Endodermal cell (in vitro differentiated cells): ENCODE measurements around the gene DSCAML1. TPM values are rescaled to one million over a fixed set of nuclear protein-coding genes. Genes with fewer than 3 reads are reported as not detected.

Source experiments
- DNase-seq: peaks from one replicate; pipeline ENCODE4 v3.0.0-alpha.2; 2017
- H3K27ac ChIP-seq: 2 replicates; pipeline ENCODE4 v1.5.1; 2013; ENCODE audit warnings: mild to moderate bottlenecking, low read depth, low read length, moderate library complexity
- H3K27me3 ChIP-seq: 2 replicates; pipeline ENCODE4 v1.6.1; 2013; ENCODE audit warnings: mild to moderate bottlenecking, low read length, moderate library complexity; ENCODE audit not compliant: insufficient read depth, control insufficient read depth, poor library complexity, severe bottlenecking
- H3K36me3 ChIP-seq: 2 replicates; pipeline ENCODE4 v1.7.0; 2013; ENCODE audit warnings: mild to moderate bottlenecking, low read length, moderate library complexity; ENCODE audit not compliant: control insufficient read depth, insufficient read depth
- H3K4me1 ChIP-seq: one replicate; pipeline ENCODE4 v1.7.0; 2013; ENCODE audit warnings: low read length; ENCODE audit not compliant: control insufficient read depth, insufficient read depth
- H3K4me3 ChIP-seq: 2 replicates; pipeline ENCODE4 v1.5.1; 2013; ENCODE audit warnings: mild to moderate bottlenecking, low read length, moderate library complexity
- H3K9ac ChIP-seq: 2 replicates; pipeline ENCODE4 v1.6.1; 2013; ENCODE audit warnings: mild to moderate bottlenecking, low read length, moderate library complexity; ENCODE audit not compliant: poor library complexity, severe bottlenecking; ENCODE audit errors: extremely low read depth
- H3K9me3 ChIP-seq: 2 replicates; pipeline ENCODE4 v1.6.1; 2013; ENCODE audit warnings: mild to moderate bottlenecking, low read length, moderate library complexity; ENCODE audit not compliant: control insufficient read depth
- H3K27ac Mint-ChIP-seq: 2 replicates; pipeline ENCODE4 v1.8.0; 2020; ENCODE audit warnings: mixed read lengths
- H3K27me3 Mint-ChIP-seq: 2 replicates; pipeline ENCODE4 v1.8.0; 2021; ENCODE audit warnings: mild to moderate bottlenecking, mixed read lengths; ENCODE audit not compliant: insufficient read depth
- H3K36me3 Mint-ChIP-seq: 2 replicates; pipeline ENCODE4 v1.8.0; 2020; ENCODE audit warnings: low read depth, mixed read lengths
- H3K4me1 Mint-ChIP-seq: 2 replicates; pipeline ENCODE4 v1.8.0; 2020; ENCODE audit warnings: mixed read lengths
- H3K4me3 Mint-ChIP-seq: 2 replicates; pipeline ENCODE4 v1.8.0; 2020; ENCODE audit warnings: mild to moderate bottlenecking, moderate library complexity, mixed read lengths
- H3K9me3 Mint-ChIP-seq: 2 replicates; pipeline ENCODE4 v1.8.0; 2020; ENCODE audit warnings: mild to moderate bottlenecking, mixed read lengths
- WGBS, 2 experiments: methylation state at CpG; one replicate each; pipeline versions ENCODE4 v1.1.5 to v1.1.7; 2013; ENCODE audit warnings: missing lambda C conversion rate in 2 of 2, mixed read lengths in 1 of 2; ENCODE audit not compliant: insufficient coverage in 1 of 2, insufficient read length in 1 of 2; 5-methylcytosine and 5-hydroxymethylcytosine counted together
- total RNA-seq, 2 donors: library from RNA; stranded (reverse); fragmentation: NEBNext Ultra II Directional in 1 of 2; extraction: Animal tissue kit (Norgen Biotek cat#: 25700) in 1 of 2; gene quantifications; 2 replicates in 1 of 2; 3 replicates in 1 of 2; pipeline ENCODE4 v1.2.1, GENCODE V29; 2021
- TF ChIP-seq, protein P1 (sequence below): fragments of 200-600 bp; sonication (generic); conservative IDR thresholded peaks from 2 replicates; pipeline ENCODE4 v1.5.0; 2021; ENCODE audit warnings: antibody characterized with exemption, mild to moderate bottlenecking

DSCAML1 gene
- total RNA-seq, 2 donors from 2014 or later: 5.6 to 10.9 TPM

- Mint-ChIP-seq H3K4me1 (no peaks in the 10 kb centered on the region), H3K9me3 (peaks cover 13% of the 10 kb centered on the region), H3K27ac (no peak overlapping the region), H3K4me3 (no peak overlapping the region), H3K27me3 (no peaks in the 10 kb centered on the region), H3K36me3 (peaks cover 84% of the 10 kb centered on the region)
- TF ChIP-seq, protein P1, sequence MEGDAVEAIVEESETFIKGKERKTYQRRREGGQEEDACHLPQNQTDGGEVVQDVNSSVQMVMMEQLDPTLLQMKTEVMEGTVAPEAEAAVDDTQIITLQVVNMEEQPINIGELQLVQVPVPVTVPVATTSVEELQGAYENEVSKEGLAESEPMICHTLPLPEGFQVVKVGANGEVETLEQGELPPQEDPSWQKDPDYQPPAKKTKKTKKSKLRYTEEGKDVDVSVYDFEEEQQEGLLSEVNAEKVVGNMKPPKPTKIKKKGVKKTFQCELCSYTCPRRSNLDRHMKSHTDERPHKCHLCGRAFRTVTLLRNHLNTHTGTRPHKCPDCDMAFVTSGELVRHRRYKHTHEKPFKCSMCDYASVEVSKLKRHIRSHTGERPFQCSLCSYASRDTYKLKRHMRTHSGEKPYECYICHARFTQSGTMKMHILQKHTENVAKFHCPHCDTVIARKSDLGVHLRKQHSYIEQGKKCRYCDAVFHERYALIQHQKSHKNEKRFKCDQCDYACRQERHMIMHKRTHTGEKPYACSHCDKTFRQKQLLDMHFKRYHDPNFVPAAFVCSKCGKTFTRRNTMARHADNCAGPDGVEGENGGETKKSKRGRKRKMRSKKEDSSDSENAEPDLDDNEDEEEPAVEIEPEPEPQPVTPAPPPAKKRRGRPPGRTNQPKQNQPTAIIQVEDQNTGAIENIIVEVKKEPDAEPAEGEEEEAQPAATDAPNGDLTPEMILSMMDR: no peak
- Histone ChIP-seq H3K9me3 (peaks cover 14% of the 10 kb centered on the region), H3K4me3 (no peak overlapping the region), H3K9ac (no peak overlapping the region), H3K27ac (no peak overlapping the region), H3K27me3 (no peaks in the 10 kb centered on the region), H3K4me1 (no peaks in the 10 kb centered on the region), H3K36me3 (peaks cover 73% of the 10 kb centered on the region)
- 95 to 96% methylated on average over 4 to 8 of the region's 8 CpGs for WGBS, 2 experiments
- no peak for DNase-seq
Observed at GRCh38 chr11:117392979-117393378, 404.0 kb downstream of the DSCAML1 start.

- H3K9me3 ChIP-seq: peaks cover 6% of the 10 kb centered on the region
- Mint-ChIP-seq H3K36me3 (peaks cover 82% of the 10 kb centered on the region), H3K9me3 (peaks cover 5% of the 10 kb centered on the region), H3K4me3 (no peak overlapping the region), H3K27me3 (no peaks in the 10 kb centered on the region), H3K4me1 (no peaks in the 10 kb centered on the region), H3K27ac (no peak overlapping the region)
- TF ChIP-seq, protein P1: no peak
- H3K9ac ChIP-seq: no peak overlapping the region
- H3K27ac ChIP-seq: no peak overlapping the region
- H3K4me3 ChIP-seq: no peak overlapping the region
- peaks cover 73% of the 10 kb centered on the region for H3K36me3 ChIP-seq
- H3K4me1 ChIP-seq: no peaks in the 10 kb centered on the region
- no peaks in the 10 kb centered on the region for H3K27me3 ChIP-seq
- WGBS, 2 experiments: 94 to 95% methylated on average over 7 to 12 of the region's 12 CpGs
- DNase-seq: no peak
Observed at GRCh38 chr11:117392001-117392690, 404.9 kb downstream of the DSCAML1 start.

- Histone ChIP-seq H3K9me3 (no peaks in the 10 kb centered on the region), H3K27me3 (no peaks in the 10 kb centered on the region), H3K27ac (no peak overlapping the region), H3K4me3 (no peak overlapping the region), H3K9ac (no peak overlapping the region), H3K36me3 (peaks cover 69% of the 10 kb centered on the region), H3K4me1 (no peaks in the 10 kb centered on the region)
- peaks cover 76% of the 10 kb centered on the region for H3K36me3 Mint-ChIP-seq
- TF ChIP-seq, protein P1: no peak
- no peak for DNase-seq
- no peaks in the 10 kb centered on the region for H3K4me1 Mint-ChIP-seq
- H3K9me3 Mint-ChIP-seq: no peaks in the 10 kb centered on the region
- H3K4me3 Mint-ChIP-seq: no peak overlapping the region
- H3K27me3 Mint-ChIP-seq: no peaks in the 10 kb centered on the region
- WGBS, 2 experiments: 98% methylated on average over 6 to 8 of the region's 8 CpGs
- no peak overlapping the region for H3K27ac Mint-ChIP-seq
Observed at GRCh38 chr11:117391181-117391580, 405.8 kb downstream of the DSCAML1 start.
